ENCODE data around the gene CHKB.
A peak's percentile ranks its signal among the peaks of the same experiment; 100 is the strongest.

Gene CHKB

GRCh38 chr22:50576070-50576469 lies 6.6 kb downstream of the CHKB start:
- Mint-ChIP-seq H3K27ac (no peak overlapping the region), H3K9me3 (no peaks in the 10 kb centered on the region), H3K27me3 (ENCODE audit: low read depth) (no peaks in the 10 kb centered on the region), H3K4me1 (peaks cover 6% of the 10 kb centered on the region), H3K4me3 (peak overlapping the region in 1 of 3 experiments; percentile 5), H3K36me3 (ENCODE audit: low read depth) (peaks cover 16% of the 10 kb centered on the region)
- TF ChIP-seq, protein P1, sequence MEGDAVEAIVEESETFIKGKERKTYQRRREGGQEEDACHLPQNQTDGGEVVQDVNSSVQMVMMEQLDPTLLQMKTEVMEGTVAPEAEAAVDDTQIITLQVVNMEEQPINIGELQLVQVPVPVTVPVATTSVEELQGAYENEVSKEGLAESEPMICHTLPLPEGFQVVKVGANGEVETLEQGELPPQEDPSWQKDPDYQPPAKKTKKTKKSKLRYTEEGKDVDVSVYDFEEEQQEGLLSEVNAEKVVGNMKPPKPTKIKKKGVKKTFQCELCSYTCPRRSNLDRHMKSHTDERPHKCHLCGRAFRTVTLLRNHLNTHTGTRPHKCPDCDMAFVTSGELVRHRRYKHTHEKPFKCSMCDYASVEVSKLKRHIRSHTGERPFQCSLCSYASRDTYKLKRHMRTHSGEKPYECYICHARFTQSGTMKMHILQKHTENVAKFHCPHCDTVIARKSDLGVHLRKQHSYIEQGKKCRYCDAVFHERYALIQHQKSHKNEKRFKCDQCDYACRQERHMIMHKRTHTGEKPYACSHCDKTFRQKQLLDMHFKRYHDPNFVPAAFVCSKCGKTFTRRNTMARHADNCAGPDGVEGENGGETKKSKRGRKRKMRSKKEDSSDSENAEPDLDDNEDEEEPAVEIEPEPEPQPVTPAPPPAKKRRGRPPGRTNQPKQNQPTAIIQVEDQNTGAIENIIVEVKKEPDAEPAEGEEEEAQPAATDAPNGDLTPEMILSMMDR (IDR thresholded peaks at IDR 0.05; ENCODE audit: unreplicated experiment in 3 of 3), result peak in 2 of 3 experiments; percentile 21 to 46

GRCh38 chr22:50575426-50575941 lies 7.2 kb downstream of the CHKB start:
- Mint-ChIP-seq H3K4me1 (peaks cover 6% of the 10 kb centered on the region), H3K4me3 (peak overlapping the region in 1 of 3 experiments; percentile 37), H3K9me3 (no peaks in the 10 kb centered on the region), H3K27me3 (ENCODE audit: low read depth) (no peaks in the 10 kb centered on the region), H3K27ac (no peak overlapping the region), H3K36me3 (ENCODE audit: low read depth) (peaks cover 16% of the 10 kb centered on the region)
- TF ChIP-seq, protein P1 (IDR thresholded peaks at IDR 0.05; ENCODE audit: unreplicated experiment in 3 of 3), result no peak

DNA sequence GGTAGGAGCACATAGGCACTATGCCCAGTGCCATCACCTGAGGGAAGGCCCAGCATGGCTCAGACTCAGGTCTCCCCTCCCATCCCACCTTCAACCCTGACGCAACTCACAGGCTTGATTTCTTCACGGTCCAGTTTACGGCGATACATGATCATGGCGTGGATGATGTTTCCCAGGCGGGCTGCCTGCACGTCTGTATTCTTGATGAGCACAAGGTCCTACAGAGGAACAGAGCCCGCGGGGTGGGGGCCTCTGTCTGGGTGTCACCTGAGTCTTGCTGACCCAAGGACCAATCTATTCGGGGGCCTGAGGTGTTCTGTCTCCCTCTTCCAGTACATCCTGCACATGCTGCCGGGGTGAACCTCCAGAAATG lies 8.3 kb downstream of the CHKB start:
- Mint-ChIP-seq H3K9me3 (no peaks in the 10 kb centered on the region), H3K4me3 (no peak overlapping the region), H3K27me3 (ENCODE audit: low read depth) (no peaks in the 10 kb centered on the region), H3K4me1 (no peaks in the 10 kb centered on the region), H3K27ac (no peak overlapping the region), H3K36me3 (ENCODE audit: low read depth) (peaks cover 16% of the 10 kb centered on the region)
- TF ChIP-seq, protein P1 (IDR thresholded peaks at IDR 0.05; ENCODE audit: unreplicated experiment in 3 of 3), result no peak

- TF ChIP-seq, protein P1 (IDR thresholded peaks at IDR 0.05; ENCODE audit: unreplicated experiment in 3 of 3), result no peak
- Mint-ChIP-seq H3K27ac (no peak overlapping the region), H3K9me3 (no peaks in the 10 kb centered on the region), H3K36me3 (ENCODE audit: low read depth) (peaks cover 18% of the 10 kb centered on the region), H3K4me1 (no peaks in the 10 kb centered on the region), H3K4me3 (no peak overlapping the region), H3K27me3 (ENCODE audit: low read depth) (no peaks in the 10 kb centered on the region)
These were observed 8.9 kb downstream of the CHKB start for GRCh38 chr22:50573491-50574382.

DNA sequence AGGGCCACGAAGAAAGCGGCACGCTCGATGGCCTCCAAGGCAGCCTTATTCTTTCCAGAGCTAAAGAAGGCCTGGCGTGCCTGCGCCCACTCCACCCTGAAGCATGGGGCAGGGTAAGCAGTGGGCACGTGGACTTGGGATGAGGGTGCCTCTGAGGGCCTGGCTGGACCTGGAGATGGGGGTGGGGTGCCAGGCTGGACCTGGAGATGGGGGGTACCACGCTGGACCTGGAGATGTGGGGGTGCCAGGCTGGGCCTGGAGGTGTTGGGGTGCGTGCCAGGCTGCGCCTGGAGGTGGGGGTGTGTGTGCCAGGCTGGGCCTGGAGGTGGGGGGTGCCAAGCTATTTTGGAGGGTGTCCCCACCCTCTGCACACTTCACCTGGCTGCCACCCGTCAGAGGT lies 9.7 kb downstream of the CHKB start:
- TF ChIP-seq, protein P1 (IDR thresholded peaks at IDR 0.05; ENCODE audit: unreplicated experiment in 3 of 3), result no peak
- no peak overlapping the region for H3K27ac Mint-ChIP-seq
- no peaks in the 10 kb centered on the region for H3K27me3 Mint-ChIP-seq (ENCODE audit: low read depth)
- no peaks in the 10 kb centered on the region for H3K9me3 Mint-ChIP-seq
- H3K4me3 Mint-ChIP-seq, result no peak overlapping the region
- no peaks in the 10 kb centered on the region for H3K4me1 Mint-ChIP-seq
- H3K36me3 Mint-ChIP-seq (ENCODE audit: low read depth), result peaks cover 18% of the 10 kb centered on the region
